ENCODE measurements around the gene DPT.
"Not testable (repeated sequence)": the region's sequence is repeated elsewhere in the genome, so short reads cannot be mapped to it uniquely, and the experiment has no call there.

DPT gene

DNA sequence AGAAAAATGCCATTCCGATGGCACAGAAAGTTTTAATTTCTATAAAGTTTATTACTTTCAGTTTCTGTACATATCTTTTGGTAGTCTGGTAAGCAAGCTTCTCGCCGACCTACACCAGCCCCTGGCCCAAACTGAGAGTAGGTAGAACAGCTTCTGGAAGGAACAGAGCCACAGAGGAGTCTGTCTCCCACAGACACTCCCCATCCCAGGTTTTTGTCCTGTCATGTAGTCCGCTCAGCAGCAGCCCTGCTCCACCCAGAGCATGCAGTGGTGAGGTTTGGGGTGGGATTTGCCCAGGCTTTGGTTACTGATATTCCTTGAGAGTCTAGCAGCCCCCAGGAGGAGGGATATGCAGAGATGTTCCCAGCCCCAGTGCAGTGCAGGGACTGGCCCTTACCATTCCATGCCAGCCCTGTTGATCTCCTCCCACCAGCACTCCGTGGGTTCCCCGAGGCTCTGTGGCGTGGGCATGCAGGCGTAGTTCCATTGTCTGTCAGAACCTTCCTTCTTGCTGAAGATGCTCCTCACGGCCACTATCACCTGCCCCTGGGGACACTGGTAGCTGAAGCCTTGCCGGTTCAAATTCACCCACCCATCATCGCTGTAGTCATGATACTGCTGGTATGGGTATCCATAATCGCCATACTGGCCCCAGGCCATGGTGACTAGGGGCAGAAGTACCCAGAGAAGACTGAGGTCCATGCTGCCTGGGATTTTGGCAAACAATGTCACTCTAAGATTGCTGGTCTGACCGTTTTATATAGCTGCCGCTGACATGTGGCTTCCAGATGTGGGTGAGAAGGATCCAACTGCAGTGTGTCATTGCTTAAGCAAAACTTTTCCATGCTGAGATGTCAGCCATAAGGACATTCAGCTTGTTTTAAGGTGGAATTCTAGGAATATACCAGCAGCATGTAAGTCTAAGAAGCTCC lies at the start of gene DPT:
Gene DPT (minus strand): TSS at position 734 of the 932 bp plus-strand sequence. CDS start 32 bp downstream, at position 702.
- TF ChIP-seq, protein P1, sequence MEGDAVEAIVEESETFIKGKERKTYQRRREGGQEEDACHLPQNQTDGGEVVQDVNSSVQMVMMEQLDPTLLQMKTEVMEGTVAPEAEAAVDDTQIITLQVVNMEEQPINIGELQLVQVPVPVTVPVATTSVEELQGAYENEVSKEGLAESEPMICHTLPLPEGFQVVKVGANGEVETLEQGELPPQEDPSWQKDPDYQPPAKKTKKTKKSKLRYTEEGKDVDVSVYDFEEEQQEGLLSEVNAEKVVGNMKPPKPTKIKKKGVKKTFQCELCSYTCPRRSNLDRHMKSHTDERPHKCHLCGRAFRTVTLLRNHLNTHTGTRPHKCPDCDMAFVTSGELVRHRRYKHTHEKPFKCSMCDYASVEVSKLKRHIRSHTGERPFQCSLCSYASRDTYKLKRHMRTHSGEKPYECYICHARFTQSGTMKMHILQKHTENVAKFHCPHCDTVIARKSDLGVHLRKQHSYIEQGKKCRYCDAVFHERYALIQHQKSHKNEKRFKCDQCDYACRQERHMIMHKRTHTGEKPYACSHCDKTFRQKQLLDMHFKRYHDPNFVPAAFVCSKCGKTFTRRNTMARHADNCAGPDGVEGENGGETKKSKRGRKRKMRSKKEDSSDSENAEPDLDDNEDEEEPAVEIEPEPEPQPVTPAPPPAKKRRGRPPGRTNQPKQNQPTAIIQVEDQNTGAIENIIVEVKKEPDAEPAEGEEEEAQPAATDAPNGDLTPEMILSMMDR (IDR thresholded peaks at IDR 0.05; ENCODE audit: low read depth, low read length): no peak
- H3K4me3 ChIP-seq (ENCODE audit: low read depth, low read length): no peak within 1 kb of the TSS

DNA sequence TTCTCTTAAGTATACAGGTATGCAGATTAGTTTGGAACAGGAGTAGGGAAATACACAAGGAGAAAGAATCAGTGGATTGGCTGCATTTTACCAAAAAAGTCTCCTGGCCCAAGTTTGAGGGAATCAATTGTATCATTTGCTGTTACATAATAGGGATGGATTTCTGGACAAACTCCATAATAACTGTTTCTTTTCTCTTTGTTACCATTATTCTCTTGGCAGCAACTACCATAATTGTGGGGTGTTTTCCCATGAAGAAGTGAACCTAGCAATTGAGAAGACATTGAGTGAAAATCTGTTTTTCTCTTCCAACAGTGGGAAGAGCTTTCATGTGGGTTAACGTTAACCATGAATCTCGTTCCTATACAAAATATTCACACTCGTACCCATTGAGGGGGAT lies 46.4 kb upstream of the DPT start:
- TF ChIP-seq, protein P1 (IDR thresholded peaks at IDR 0.05; ENCODE audit: low read depth, low read length): no peak
- no peak overlapping the region for H3K4me3 ChIP-seq (ENCODE audit: low read depth, low read length)

DNA sequence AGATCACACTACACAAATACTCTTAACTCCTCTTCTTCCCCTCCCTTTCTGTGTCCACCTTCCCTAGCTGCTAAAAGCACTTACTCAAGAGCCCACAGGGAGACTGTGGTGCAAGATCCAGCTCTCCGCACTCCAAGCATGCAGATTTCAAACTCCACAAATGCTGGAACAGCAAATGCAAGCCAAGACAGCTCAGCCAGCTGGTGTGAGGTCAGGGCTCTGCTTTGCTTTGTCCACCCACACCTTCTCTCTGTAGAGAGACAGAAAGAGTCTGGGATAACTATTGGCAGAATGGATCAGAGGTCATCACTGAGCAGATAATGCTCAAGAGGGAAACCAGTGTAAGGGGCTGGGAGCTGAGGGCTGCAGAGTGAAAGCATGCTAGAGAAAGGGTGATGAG lies 45.2 kb upstream of the DPT start:
- TF ChIP-seq, protein P1 (IDR thresholded peaks at IDR 0.05; ENCODE audit: low read depth, low read length): no peak
- no peak overlapping the region for H3K4me3 ChIP-seq (ENCODE audit: low read depth, low read length)

DNA sequence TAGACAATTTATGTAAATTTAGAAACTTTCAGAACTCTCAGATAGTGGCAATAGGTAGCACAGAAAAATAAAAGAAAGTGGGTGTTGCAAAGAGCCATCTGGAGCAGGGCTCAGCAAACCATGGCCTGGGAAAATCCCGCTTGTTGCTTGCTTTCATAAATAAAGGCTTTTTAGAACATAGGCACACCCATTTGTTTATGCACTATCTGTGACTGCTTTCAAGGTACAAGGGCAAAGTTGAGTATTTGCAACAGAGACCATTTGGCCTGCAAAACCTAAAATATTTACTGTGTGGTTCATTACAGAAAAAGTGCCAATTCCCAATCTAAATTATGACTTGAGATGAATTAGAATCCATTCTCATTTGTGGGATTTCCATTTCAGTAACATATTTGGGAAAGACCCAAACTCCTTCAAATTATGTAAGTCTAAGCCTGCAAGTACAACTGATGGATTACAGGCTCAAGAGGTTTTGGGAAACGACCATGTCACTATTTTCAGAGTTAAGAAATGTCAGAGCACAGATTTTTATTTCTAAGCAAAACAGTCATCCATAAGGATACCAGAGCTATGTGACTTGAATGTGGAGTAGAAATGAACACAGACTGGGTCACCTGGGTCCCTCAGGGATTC lies 43.5 kb upstream of the DPT start:
- TF ChIP-seq, protein P1 (IDR thresholded peaks at IDR 0.05; ENCODE audit: low read depth, low read length): no peak

DNA sequence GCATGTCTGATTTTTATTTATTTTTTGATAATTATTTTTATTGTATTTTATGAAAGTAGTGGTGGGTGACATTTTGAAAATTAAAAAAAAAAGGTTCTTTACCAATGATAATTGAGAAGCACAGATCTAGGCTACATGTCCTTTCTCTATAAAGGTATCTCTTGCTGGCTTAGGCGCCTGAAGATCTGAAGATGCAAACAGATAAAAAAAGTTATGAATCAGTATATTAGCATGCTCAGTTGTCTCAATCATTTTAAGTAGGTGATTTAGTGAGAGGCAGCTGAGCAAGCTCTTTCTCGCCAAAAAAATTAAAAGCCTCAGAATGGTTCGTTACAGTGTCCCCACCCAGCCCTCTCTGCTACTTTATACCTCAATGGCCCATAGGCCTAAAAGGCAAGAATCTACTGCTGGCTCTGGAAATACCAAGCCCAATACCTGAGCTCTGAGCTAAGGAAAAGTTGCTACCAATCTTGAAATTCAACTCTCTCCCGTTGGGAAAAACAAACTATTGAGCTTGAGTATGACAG lies 42.2 kb upstream of the DPT start:
- no peak overlapping the region for H3K4me3 ChIP-seq (ENCODE audit: low read depth, low read length)
- TF ChIP-seq, protein P1 (IDR thresholded peaks at IDR 0.05; ENCODE audit: low read depth, low read length): no peak

More for the DNA sequence above, 43.5 kb upstream of the DPT start:
- no peak overlapping the region for H3K4me3 ChIP-seq (ENCODE audit: low read depth, low read length)

DNA sequence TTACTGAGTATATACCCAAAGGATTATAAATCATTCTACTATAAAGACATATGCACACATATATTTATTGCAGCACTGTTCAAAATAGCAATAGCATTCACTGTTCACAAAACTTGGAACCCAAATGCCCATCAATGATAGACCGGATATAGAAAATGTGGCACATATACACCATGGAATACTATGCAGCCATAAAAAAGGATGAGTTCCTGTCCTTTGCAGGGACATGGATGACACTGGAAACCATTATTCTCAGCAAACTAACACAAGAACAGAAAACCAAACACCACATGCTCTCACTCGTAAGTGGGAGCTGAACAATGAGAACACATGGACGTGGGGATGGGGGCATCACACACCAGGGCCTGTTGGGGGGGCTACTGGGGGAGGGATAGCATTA lies 40.9 kb upstream of the DPT start:
- H3K4me3 ChIP-seq (ENCODE audit: low read depth, low read length): not testable (repeated sequence)

DNA sequence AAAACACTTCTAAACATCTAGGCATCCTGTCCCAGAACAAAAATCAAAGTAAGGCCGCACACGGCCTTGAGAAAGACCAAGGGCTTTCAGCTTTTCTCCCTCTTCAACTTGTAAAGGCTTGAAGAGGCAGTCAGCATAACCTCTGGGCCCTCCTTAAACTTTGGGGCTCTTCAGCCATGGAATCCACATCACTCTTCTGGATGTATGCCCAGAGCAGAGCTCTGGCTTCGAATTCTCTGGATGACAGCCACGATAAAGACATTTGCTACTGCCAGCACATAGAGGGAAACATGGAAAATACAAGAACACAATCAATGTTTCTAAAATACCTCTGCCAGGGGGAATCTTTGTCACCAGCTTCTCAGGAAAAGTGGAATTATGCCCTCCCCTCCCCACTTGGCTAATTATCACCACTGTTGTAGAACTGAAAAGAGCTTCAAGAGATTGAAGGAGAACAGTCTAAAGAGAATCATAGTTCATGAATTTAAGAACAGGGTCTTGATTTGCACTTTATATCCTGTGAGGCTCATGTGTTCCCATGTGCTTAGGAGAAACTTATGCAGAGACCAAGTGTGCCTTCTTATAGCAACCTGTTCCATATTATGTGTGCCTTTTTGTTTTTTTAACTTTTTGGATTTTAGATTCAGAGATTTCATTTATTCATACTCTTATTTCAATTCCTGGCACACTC lies 39.0 kb upstream of the DPT start:
- H3K4me3 ChIP-seq (ENCODE audit: low read depth, low read length): no peak overlapping the region
- TF ChIP-seq, protein P1 (IDR thresholded peaks at IDR 0.05; ENCODE audit: low read depth, low read length): no peak
